LNCAP (cell line): ENCODE results near the gene SPATA17.

Experiments used
- TF ChIP-seq, protein P1 (sequence below): fragments of 450-650 bp; IDR thresholded peaks from 2 replicates; pipeline ENCODE4 v1.5.1; 2017; ENCODE audit warnings: mild to moderate bottlenecking

SPATA17 gene

DNA sequence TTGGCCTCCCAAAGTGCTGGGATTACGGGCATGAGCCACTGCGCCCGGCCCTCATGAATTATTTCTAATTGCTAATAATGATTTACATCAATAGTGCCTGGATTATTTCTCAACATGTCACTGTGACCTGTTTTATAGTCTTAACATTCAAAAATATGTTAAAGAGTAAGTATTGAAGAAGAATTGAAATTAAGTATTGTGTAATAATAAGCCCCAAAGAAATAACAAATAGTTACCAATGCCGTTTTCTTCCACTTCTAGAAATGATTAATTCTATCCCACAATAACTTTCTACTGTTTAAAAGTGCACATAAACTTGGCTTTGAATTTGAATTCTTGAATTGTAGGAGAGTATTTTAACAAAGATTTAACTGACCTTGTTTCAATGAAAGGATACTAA, 19.5 kb downstream of the SPATA17 start:
- TF ChIP-seq, protein P1, sequence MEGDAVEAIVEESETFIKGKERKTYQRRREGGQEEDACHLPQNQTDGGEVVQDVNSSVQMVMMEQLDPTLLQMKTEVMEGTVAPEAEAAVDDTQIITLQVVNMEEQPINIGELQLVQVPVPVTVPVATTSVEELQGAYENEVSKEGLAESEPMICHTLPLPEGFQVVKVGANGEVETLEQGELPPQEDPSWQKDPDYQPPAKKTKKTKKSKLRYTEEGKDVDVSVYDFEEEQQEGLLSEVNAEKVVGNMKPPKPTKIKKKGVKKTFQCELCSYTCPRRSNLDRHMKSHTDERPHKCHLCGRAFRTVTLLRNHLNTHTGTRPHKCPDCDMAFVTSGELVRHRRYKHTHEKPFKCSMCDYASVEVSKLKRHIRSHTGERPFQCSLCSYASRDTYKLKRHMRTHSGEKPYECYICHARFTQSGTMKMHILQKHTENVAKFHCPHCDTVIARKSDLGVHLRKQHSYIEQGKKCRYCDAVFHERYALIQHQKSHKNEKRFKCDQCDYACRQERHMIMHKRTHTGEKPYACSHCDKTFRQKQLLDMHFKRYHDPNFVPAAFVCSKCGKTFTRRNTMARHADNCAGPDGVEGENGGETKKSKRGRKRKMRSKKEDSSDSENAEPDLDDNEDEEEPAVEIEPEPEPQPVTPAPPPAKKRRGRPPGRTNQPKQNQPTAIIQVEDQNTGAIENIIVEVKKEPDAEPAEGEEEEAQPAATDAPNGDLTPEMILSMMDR: no peak

- TF ChIP-seq, protein P1: peak; percentile 73
Observed at GRCh38 chr1:217660353-217661062, 29.4 kb downstream of the SPATA17 start.

- TF ChIP-seq, protein P1: no peak
Observed at GRCh38 chr1:217661407-217661806, 30.3 kb downstream of the SPATA17 start.

DNA sequence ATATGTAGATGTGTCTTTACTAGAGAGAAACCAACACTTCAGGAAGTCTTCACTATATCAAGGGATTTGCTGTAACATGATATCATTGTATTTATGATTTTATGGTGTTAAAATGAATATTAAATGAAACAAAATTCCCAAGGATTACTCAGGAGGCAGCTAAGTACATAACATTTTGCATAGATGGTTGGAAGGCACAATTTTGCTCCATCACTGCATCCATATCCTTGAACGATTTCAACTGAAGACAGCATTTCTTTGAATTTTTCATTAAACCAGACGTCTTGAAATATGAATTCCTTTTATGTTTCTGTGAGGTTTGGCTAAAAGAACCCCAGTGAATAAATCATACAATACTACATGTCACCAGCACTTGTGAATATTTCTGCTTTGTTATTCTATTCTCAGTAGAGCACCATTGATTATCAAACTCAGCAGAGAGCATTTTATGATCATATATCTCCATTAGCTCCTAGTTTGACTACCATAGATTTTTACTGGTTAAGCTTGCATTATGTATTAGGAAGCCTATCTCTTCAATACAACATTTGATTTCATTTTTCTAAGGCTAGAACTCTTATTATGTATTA, 37.3 kb downstream of the SPATA17 start:
- TF ChIP-seq, protein P1: no peak

- TF ChIP-seq, protein P1: no peak
Observed at GRCh38 chr1:217673387-217673786, 42.2 kb downstream of the SPATA17 start.

DNA sequence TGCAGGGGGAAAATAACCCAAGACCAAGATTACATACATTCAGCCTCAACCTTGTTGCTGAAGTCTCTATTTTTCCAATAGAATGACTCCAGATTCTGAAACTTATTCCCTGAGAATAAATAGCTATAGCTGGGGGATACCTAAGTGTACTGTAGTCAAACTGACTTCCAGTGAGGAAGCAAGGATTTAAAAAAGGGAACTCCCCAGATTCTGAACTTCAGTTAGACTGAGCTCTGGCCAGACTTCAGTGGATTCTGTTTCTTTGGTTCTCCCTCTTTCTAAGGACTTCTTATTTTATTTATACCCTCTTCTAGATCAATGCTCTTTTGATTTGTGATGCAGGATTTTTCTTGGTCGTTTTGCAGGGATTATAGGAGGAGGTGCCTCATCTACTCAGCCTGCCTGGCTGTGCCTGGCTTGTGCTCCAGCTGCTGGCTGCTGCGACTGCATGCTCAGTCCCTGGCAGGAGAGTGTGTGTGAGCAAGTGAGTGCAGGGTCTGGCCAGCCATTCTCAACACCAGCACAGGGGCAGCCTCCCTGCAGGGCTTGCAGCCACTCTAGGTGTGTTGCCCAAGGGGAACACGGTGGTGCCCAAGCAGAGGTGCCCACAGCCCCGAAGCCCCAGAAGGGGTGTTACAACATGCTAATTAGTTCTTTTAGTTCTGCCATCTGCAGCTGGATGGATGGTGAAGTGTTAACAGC, 43.0 kb downstream of the SPATA17 start:
- TF ChIP-seq, protein P1: no peak

DNA sequence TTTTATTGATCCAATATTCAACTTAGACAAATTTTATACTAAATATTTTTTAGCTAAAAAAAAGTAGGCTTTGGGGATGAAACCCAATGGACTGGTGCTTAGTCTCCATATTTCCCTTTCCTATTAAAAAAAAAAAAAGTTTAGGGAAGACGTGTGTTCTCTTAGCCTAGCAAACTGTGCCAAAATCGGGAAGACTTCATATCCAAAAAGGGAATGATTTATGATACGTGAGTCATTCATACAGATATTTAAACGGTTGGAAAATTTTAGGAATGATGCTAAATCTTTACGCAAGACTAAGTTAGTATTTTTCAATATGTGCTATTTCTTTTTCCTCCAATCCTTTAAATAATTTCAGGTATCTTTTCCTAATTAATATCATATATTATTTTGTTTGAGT, 50.7 kb downstream of the SPATA17 start:
- TF ChIP-seq, protein P1: no peak
